Thyroid gland (tissue), 4 donors: ENCODE measurements around the gene AFF3. TPM values are rescaled to one million over a fixed set of nuclear protein-coding genes. Genes with fewer than 3 reads are reported as not detected.
A peak's percentile ranks its signal among the peaks of the same experiment; 100 is the strongest.

Experiments
- DNase-seq, 2 donors: peaks; one replicate each; pipeline ENCODE4 v3.0.0-alpha.2; 2019
- H3K27ac ChIP-seq, 3 donors: fragments of 200-600 bp; sonication (generic); 1 replicate in 2 of 3; 2 replicates in 1 of 3; pipeline ENCODE4 v1.5.1; 2016 to 2019; ENCODE audit warnings: mild to moderate bottlenecking in 1 of 3, moderate library complexity in 1 of 3
- H3K27me3 ChIP-seq: fragments of 200-600 bp; sonication (generic); one replicate; pipeline ENCODE4 v1.5.1; 2019
- H3K36me3 ChIP-seq, 2 donors: fragments of 200-600 bp; sonication (generic); one replicate each; pipeline ENCODE4 v1.5.1; 2016 to 2019
- H3K4me1 ChIP-seq, 2 donors: fragments of 200-600 bp; sonication (generic); one replicate each; pipeline ENCODE4 v1.5.1; 2017 to 2019
- H3K4me3 ChIP-seq, 3 donors: fragments of 200-600 bp; sonication (generic); replicated peaks in 1 of 3; 1 replicate in 2 of 3; 2 replicates in 1 of 3; pipeline ENCODE4 v1.5.1; 2016; ENCODE audit warnings: mild to moderate bottlenecking in 1 of 3
- H3K9me3 ChIP-seq: fragments of 200-600 bp; sonication (generic); one replicate; pipeline ENCODE4 v1.5.1; 2017
- POLR2A ChIP-seq, 2 donors: fragments of 450-650 bp; IDR thresholded peaks; one replicate each; pipeline ENCODE4 v1.6.1; 2017; ENCODE audit warnings: antibody characterized with exemption in 2 of 2, mild to moderate bottlenecking in 2 of 2, moderate library complexity in 1 of 2
- WGBS, 2 donors: methylation state at CpG; one replicate each; pipeline ENCODE4 v1.1.5; 2017; 5-methylcytosine and 5-hydroxymethylcytosine counted together
- intact Hi-C: fragments of 100-400 bp; cut with DNase I; formaldehyde crosslinking; loops from one replicate; pipeline ENCODE4 v1.15.1; 2023
- total RNA-seq, 4 donors: library from RNA; depleted of rRNA; stranded (reverse); fragments of >200 nt; gene quantifications; one replicate each; pipeline ENCODE4 v1.2.3, GENCODE V29; 2016
- TF ChIP-seq, protein P1 (sequence below), 6 experiments: fragments of 200-600 bp in 3 of 6; fragments of 450-650 bp in 3 of 6; sonication (generic) in 3 of 6; IDR thresholded peaks; one replicate each; pipeline ENCODE4 v1.5.1; 2016 to 2019; ENCODE audit warnings: antibody characterized with exemption in 6 of 6, mild to moderate bottlenecking in 2 of 6, inconsistent platforms in 1 of 6, moderate library complexity in 1 of 6

Gene AFF3
- total RNA-seq, 4 donors from 2014 or later: 0.54 to 2.6 (median 1.1) TPM

DNA sequence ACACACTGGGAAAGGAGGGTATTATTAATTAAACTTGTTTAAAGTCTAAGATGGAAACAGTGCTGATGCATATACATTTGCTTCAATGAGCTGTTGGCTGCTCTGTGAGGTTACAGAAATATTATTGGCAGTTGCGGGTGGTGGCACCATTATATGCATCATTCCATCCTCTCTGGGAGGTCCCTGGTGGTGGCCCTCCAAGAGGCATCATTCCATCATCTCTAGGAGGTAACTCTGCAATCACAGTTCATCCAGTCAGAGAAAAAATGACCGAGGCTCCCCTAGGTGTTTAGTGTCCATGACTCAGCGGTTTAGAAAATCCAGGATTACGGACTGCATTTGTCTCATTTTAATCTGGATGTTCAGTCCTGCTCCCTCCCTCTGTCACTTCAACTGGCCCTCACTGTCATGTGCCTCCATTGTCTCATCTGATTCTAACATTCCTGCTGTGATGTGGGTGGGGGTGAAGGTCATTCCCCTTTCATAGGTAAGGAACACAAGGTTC lies 15.4 kb downstream of the AFF3 start:
- Histone ChIP-seq H3K27me3 (no peaks in the 10 kb centered on the region), H3K9me3 (no peaks in the 10 kb centered on the region), H3K27ac (no peak overlapping the region), H3K4me1 (peaks cover 5 to 9% of the 10 kb centered on the region in 2 donors), H3K36me3 (no peaks in the 10 kb centered on the region), H3K4me3 (no peak overlapping the region)
- intact Hi-C loops: no loop called here
- TF ChIP-seq POLR2A (IDR thresholded peaks at IDR 0.05): no peak
- TF ChIP-seq, protein P1, sequence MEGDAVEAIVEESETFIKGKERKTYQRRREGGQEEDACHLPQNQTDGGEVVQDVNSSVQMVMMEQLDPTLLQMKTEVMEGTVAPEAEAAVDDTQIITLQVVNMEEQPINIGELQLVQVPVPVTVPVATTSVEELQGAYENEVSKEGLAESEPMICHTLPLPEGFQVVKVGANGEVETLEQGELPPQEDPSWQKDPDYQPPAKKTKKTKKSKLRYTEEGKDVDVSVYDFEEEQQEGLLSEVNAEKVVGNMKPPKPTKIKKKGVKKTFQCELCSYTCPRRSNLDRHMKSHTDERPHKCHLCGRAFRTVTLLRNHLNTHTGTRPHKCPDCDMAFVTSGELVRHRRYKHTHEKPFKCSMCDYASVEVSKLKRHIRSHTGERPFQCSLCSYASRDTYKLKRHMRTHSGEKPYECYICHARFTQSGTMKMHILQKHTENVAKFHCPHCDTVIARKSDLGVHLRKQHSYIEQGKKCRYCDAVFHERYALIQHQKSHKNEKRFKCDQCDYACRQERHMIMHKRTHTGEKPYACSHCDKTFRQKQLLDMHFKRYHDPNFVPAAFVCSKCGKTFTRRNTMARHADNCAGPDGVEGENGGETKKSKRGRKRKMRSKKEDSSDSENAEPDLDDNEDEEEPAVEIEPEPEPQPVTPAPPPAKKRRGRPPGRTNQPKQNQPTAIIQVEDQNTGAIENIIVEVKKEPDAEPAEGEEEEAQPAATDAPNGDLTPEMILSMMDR (IDR thresholded peaks at IDR 0.05): no peak
- WGBS, 2 donors: 82 to 84% methylated on average over 4 of the region's 4 CpGs
- no peak for DNase-seq

GRCh38 chr2:100126201-100126600 lies 16.2 kb downstream of the AFF3 start:
- TF ChIP-seq, protein P1 (IDR thresholded peaks at IDR 0.05): no peak
- TF ChIP-seq POLR2A (IDR thresholded peaks at IDR 0.05): no peak
- Histone ChIP-seq H3K36me3 (no peaks in the 10 kb centered on the region), H3K4me3 (no peak overlapping the region), H3K4me1 (peaks cover 5 to 9% of the 10 kb centered on the region in 2 donors), H3K9me3 (no peaks in the 10 kb centered on the region), H3K27ac (no peak overlapping the region), H3K27me3 (no peaks in the 10 kb centered on the region)
- intact Hi-C loops: no loop called here
- DNase-seq: peak; percentile 42 to 44
- 22 to 33% methylated on average over 8 of the region's 8 CpGs for WGBS, 2 donors

GRCh38 chr2:100125626-100126025 lies 16.8 kb downstream of the AFF3 start:
- DNase-seq: no peak
- no peak overlapping the region for H3K27ac ChIP-seq
- H3K4me1 ChIP-seq: peaks cover 5 to 9% of the 10 kb centered on the region in 2 donors
- TF ChIP-seq, protein P1 (IDR thresholded peaks at IDR 0.05): no peak
- no peak for TF ChIP-seq POLR2A (IDR thresholded peaks at IDR 0.05)
- H3K4me3 ChIP-seq: no peak overlapping the region
- no peaks in the 10 kb centered on the region for H3K36me3 ChIP-seq
- intact Hi-C loops: no loop called here
- WGBS, 2 donors: 44 to 51% methylated on average over 2 of the region's 2 CpGs
- H3K27me3 ChIP-seq: no peaks in the 10 kb centered on the region
- H3K9me3 ChIP-seq: no peaks in the 10 kb centered on the region

- Histone ChIP-seq H3K36me3 (no peaks in the 10 kb centered on the region), H3K27me3 (no peaks in the 10 kb centered on the region), H3K4me3 (no peak overlapping the region), H3K9me3 (no peaks in the 10 kb centered on the region), H3K27ac (no peak overlapping the region), H3K4me1 (peaks cover 5 to 9% of the 10 kb centered on the region in 2 donors)
- intact Hi-C loops: no loop called here
- DNase-seq: no peak
- WGBS, 2 donors: 86 to 90% methylated on average over 1 of the region's 1 CpG
- TF ChIP-seq, protein P1 (IDR thresholded peaks at IDR 0.05): no peak
- no peak for TF ChIP-seq POLR2A (IDR thresholded peaks at IDR 0.05)
These were observed 17.6 kb downstream of the AFF3 start for GRCh38 chr2:100124761-100125160.

DNA sequence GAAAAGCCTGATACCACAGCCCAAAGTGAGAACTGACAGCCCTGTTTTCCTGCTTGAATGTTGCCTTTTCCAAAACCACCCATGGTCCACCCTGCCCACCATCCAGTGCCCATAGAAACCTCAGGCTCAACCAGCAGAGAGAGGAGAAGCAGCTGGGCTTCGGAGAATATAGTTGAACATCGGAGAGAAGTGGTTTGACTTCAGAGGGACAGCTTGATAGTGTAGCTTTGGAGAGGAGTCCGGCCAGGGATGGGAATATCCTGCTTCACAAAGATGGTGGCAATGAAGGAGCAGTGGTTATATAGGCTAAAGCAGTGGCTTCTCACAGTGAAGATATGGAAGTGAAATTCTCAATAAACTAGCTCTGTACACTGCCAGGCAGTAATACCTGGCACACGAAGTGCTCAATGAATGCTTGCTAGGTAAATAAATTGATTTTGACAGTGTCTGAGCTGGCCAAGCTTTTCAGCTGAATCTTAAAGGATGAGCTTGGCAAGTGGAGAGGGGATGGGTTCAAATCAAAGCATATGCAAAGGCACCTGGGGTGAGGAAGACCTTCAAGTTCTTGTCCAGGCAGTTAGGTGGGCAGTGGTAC lies 21.2 kb downstream of the AFF3 start:
- no peaks in the 10 kb centered on the region for H3K36me3 ChIP-seq
- no peaks in the 10 kb centered on the region for H3K9me3 ChIP-seq
- H3K4me1 ChIP-seq: peaks cover 2 to 5% of the 10 kb centered on the region in 2 donors
- no peak overlapping the region for H3K27ac ChIP-seq
- H3K27me3 ChIP-seq: no peaks in the 10 kb centered on the region
- intact Hi-C loops: no loop called here
- no peak for DNase-seq
- 90 to 95% methylated on average over 4 of the region's 4 CpGs for WGBS, 2 donors
- H3K4me3 ChIP-seq: no peak overlapping the region
- TF ChIP-seq POLR2A (IDR thresholded peaks at IDR 0.05): no peak
- TF ChIP-seq, protein P1 (IDR thresholded peaks at IDR 0.05): no peak
